NCI-H748 treated with DMSO at 0.1 percent for 48 hours (cell line): ENCODE measurements around the gene PRDM15.

Experiments
- DNase-seq: peaks from one replicate; lab custom pipeline; 2025; lab: John Stamatoyannopoulos, UW

Gene PRDM15

GRCh38 chr21:41762753-41763152, 116.4 kb downstream of the PRDM15 start:
- no peak for DNase-seq

- no peak for DNase-seq
Observed at GRCh38 chr21:41761934-41762635, 117.1 kb downstream of the PRDM15 start.

GRCh38 chr21:41761211-41761933, 117.8 kb downstream of the PRDM15 start:
- DNase-seq: peak; percentile 7

GRCh38 chr21:41760411-41760810, 118.7 kb downstream of the PRDM15 start:
- no peak for DNase-seq

- no peak for DNase-seq
Observed at GRCh38 chr21:41759926-41760325, 119.2 kb downstream of the PRDM15 start.

GRCh38 chr21:41759214-41759840, 119.8 kb downstream of the PRDM15 start:
- no peak for DNase-seq

GRCh38 chr21:41758550-41758949, 120.6 kb downstream of the PRDM15 start:
- no peak for DNase-seq

GRCh38 chr21:41755934-41756773, 123.0 kb downstream of the PRDM15 start:
- no peak for DNase-seq

- no peak for DNase-seq
Observed at GRCh38 chr21:41755258-41755933, 123.7 kb downstream of the PRDM15 start.

GRCh38 chr21:41754479-41754891, 124.7 kb downstream of the PRDM15 start:
- DNase-seq: no peak

GRCh38 chr21:41753006-41753898, 125.9 kb downstream of the PRDM15 start:
- no peak for DNase-seq

GRCh38 chr21:41752231-41752681, 126.9 kb downstream of the PRDM15 start:
- no peak for DNase-seq

GRCh38 chr21:41751611-41752011, 127.5 kb downstream of the PRDM15 start:
- no peak for DNase-seq

GRCh38 chr21:41750532-41751151, 128.5 kb downstream of the PRDM15 start:
- DNase-seq: no peak

- DNase-seq: no peak
Observed at GRCh38 chr21:41750051-41750450, 129.1 kb downstream of the PRDM15 start.

- DNase-seq: no peak
Observed at GRCh38 chr21:41749286-41749685, 129.9 kb downstream of the PRDM15 start.
